WTC11 (cell line): ENCODE results near the gene CNTNAP1.

Source experiments
- ESRRA ChIP-seq: sonication (generic); formaldehyde crosslinking; IDR thresholded peaks from 2 replicates; pipeline ENCODE4 v1.8.1; 2022; ENCODE audit warnings: mild to moderate bottlenecking, missing genetic modification reagents, borderline replicate concordance
- NR3C1 ChIP-seq: sonication (generic); formaldehyde crosslinking; conservative IDR thresholded peaks from 2 replicates; pipeline ENCODE4 v1.8.1; 2023; ENCODE audit warnings: low read depth, mild to moderate bottlenecking, missing genetic modification reagents
- SMAD3 ChIP-seq: sonication (generic); formaldehyde crosslinking; IDR thresholded peaks from 2 replicates; pipeline ENCODE4 v1.8.0; 2022; ENCODE audit warnings: missing genetic modification reagents, mild to moderate bottlenecking, borderline replicate concordance
- ZBTB21 ChIP-seq: sonication (generic); formaldehyde crosslinking; IDR thresholded peaks from 2 replicates; pipeline ENCODE4 v1.8.1; 2023; ENCODE audit warnings: mild to moderate bottlenecking, missing genetic modification reagents, borderline replicate concordance
- ZNF263 ChIP-seq: sonication (generic); formaldehyde crosslinking; IDR thresholded peaks from 2 replicates; pipeline ENCODE4 v1.8.1; 2022; ENCODE audit warnings: low read depth, mild to moderate bottlenecking, moderate library complexity, missing genetic modification reagents
- TF ChIP-seq, protein P1 (sequence below): fragments of 200-600 bp; IDR thresholded peaks from 2 replicates; pipeline ENCODE4 v1.8.0; 2022; ENCODE audit warnings: antibody characterized with exemption

DNA sequence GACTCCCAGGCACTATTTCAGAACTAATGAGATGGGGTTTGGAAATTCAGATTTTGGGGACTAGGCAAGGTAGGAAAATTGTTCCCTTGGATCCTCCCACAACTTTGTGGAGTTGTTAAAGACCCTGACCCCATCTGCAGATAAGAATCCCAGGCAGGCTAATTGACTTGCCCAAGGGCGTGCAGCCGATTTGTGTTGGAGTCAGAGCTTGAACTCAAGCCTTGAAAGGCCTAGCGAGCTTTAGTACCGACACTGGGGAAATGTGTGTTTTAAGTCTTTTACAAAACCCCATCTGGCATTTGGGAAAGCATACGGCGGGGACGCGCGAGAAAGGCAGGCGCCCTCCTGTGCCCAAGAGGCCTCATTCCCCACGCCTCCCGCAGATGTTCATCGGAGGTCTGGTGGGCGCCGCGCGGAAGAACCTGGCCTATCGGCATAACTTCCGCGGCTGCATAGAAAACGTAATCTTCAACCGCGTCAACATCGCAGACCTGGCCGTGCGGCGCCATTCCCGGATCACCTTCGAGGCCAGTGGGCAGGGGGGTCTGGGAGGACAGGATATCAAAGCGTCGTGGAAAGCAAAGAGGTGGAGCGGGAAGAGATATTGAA, 4.3 kb downstream of the CNTNAP1 start:
- TF ChIP-seq, protein P1, sequence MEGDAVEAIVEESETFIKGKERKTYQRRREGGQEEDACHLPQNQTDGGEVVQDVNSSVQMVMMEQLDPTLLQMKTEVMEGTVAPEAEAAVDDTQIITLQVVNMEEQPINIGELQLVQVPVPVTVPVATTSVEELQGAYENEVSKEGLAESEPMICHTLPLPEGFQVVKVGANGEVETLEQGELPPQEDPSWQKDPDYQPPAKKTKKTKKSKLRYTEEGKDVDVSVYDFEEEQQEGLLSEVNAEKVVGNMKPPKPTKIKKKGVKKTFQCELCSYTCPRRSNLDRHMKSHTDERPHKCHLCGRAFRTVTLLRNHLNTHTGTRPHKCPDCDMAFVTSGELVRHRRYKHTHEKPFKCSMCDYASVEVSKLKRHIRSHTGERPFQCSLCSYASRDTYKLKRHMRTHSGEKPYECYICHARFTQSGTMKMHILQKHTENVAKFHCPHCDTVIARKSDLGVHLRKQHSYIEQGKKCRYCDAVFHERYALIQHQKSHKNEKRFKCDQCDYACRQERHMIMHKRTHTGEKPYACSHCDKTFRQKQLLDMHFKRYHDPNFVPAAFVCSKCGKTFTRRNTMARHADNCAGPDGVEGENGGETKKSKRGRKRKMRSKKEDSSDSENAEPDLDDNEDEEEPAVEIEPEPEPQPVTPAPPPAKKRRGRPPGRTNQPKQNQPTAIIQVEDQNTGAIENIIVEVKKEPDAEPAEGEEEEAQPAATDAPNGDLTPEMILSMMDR = no peak
- no peak for TF ChIP-seq ZNF263 (CRISPR knock-in tag)
- TF ChIP-seq ESRRA (CRISPR knock-in tag) = no peak
- TF ChIP-seq SMAD3 (CRISPR knock-in tag) = no peak
- TF ChIP-seq NR3C1 = no peak
- TF ChIP-seq ZBTB21 = no peak
